Measurements from ENCODE around the gene GSTO2. TPM values are rescaled to one million over a fixed set of nuclear protein-coding genes. Genes with fewer than 3 reads are reported as not detected.

Gene GSTO2
- total and polyA plus RNA-seq, 2 of the 13 experiments (the other 11 are each of a cell fraction or from before 2014, with no cell fraction given) = 2.1 to 7.9 TPM

DNA sequence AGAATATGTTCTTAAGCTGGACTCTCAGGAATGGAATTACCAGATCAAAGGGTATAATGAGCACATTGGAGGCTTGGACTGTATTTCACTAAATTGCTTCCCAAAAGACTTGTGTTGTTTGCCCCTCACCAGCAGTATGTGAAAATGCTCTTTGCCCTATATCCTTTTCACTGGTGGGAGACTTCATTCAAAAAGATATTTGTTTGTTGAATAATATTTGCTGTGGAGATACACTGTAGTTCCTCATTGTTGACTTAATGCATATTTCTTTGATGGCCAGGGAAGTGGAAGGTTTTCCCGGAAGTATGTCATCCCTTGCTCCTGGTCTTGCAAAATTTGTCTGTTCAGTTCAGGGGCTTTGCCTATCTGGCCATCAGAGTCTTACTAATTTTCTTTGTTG, 19.4 kb downstream of the GSTO2 start (continued):
- TF ChIP-seq, protein P1, sequence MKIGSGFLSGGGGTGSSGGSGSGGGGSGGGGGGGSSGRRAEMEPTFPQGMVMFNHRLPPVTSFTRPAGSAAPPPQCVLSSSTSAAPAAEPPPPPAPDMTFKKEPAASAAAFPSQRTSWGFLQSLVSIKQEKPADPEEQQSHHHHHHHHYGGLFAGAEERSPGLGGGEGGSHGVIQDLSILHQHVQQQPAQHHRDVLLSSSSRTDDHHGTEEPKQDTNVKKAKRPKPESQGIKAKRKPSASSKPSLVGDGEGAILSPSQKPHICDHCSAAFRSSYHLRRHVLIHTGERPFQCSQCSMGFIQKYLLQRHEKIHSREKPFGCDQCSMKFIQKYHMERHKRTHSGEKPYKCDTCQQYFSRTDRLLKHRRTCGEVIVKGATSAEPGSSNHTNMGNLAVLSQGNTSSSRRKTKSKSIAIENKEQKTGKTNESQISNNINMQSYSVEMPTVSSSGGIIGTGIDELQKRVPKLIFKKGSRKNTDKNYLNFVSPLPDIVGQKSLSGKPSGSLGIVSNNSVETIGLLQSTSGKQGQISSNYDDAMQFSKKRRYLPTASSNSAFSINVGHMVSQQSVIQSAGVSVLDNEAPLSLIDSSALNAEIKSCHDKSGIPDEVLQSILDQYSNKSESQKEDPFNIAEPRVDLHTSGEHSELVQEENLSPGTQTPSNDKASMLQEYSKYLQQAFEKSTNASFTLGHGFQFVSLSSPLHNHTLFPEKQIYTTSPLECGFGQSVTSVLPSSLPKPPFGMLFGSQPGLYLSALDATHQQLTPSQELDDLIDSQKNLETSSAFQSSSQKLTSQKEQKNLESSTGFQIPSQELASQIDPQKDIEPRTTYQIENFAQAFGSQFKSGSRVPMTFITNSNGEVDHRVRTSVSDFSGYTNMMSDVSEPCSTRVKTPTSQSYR (CRISPR knock-in tag; IDR thresholded peaks at IDR 0.05; ENCODE audit: borderline replicate concordance) = peak; percentile 11; the same call in 1 of the 2 replicates
- TF ChIP-seq CC2D1A (CRISPR knock-in tag; IDR thresholded peaks at IDR 0.05) = no peak
- TF ChIP-seq ZNF331 (CRISPR knock-in tag; IDR thresholded peaks at IDR 0.05) = no peak
- TF ChIP-seq NFRKB (IDR thresholded peaks at IDR 0.05) = no peak
- TF ChIP-seq SAFB2 (CRISPR knock-in tag; IDR thresholded peaks at IDR 0.05; ENCODE audit: borderline replicate concordance, low read depth) = no peak
- peak; percentile 97 for TF ChIP-seq TEAD3 (CRISPR knock-in tag; optimal IDR thresholded peaks at IDR 0.05; ENCODE audit: borderline replicate concordance)
- peak; percentile 75; the same call in 1 of the 2 replicates for TF ChIP-seq ATF1 (CRISPR knock-in tag; IDR thresholded peaks at IDR 0.05)
- TF ChIP-seq ZNF24 (IDR thresholded peaks at IDR 0.05) = no peak; the same call in 1 of the 2 replicates
- TF ChIP-seq, protein P2, sequence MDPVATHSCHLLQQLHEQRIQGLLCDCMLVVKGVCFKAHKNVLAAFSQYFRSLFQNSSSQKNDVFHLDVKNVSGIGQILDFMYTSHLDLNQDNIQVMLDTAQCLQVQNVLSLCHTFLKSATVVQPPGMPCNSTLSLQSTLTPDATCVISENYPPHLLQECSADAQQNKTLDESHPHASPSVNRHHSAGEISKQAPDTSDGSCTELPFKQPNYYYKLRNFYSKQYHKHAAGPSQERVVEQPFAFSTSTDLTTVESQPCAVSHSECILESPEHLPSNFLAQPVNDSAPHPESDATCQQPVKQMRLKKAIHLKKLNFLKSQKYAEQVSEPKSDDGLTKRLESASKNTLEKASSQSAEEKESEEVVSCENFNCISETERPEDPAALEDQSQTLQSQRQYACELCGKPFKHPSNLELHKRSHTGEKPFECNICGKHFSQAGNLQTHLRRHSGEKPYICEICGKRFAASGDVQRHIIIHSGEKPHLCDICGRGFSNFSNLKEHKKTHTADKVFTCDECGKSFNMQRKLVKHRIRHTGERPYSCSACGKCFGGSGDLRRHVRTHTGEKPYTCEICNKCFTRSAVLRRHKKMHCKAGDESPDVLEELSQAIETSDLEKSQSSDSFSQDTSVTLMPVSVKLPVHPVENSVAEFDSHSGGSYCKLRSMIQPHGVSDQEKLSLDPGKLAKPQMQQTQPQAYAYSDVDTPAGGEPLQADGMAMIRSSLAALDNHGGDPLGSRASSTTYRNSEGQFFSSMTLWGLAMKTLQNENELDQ (CRISPR knock-in tag; IDR thresholded peaks at IDR 0.05; ENCODE audit: borderline replicate concordance) = no peak
- TF ChIP-seq NR3C1 (CRISPR knock-in tag; IDR thresholded peaks at IDR 0.05) = no peak
- TF ChIP-seq TCF12 (IDR thresholded peaks at IDR 0.05) = no peak
- TF ChIP-seq TCF12 (CRISPR knock-in tag; IDR thresholded peaks at IDR 0.05) = 0 out of 2 replicates have a peak, but pooled peaks have one; percentile 54
- no peak for TF ChIP-seq JUND (CRISPR knock-in tag; IDR thresholded peaks at IDR 0.05)
- TF ChIP-seq MAF1 (CRISPR knock-in tag; IDR thresholded peaks at IDR 0.05; ENCODE audit: borderline replicate concordance) = no peak
- TF ChIP-seq NR2F1 (CRISPR knock-in tag; IDR thresholded peaks at IDR 0.05) = no peak
- peak; percentile 98 for TF ChIP-seq ETV5 (CRISPR knock-in tag; IDR thresholded peaks at IDR 0.05; ENCODE audit: borderline replicate concordance)
- TF ChIP-seq ZNF83 (CRISPR knock-in tag; IDR thresholded peaks at IDR 0.05; ENCODE audit: borderline replicate concordance) = no peak
- TF ChIP-seq, protein P3, sequence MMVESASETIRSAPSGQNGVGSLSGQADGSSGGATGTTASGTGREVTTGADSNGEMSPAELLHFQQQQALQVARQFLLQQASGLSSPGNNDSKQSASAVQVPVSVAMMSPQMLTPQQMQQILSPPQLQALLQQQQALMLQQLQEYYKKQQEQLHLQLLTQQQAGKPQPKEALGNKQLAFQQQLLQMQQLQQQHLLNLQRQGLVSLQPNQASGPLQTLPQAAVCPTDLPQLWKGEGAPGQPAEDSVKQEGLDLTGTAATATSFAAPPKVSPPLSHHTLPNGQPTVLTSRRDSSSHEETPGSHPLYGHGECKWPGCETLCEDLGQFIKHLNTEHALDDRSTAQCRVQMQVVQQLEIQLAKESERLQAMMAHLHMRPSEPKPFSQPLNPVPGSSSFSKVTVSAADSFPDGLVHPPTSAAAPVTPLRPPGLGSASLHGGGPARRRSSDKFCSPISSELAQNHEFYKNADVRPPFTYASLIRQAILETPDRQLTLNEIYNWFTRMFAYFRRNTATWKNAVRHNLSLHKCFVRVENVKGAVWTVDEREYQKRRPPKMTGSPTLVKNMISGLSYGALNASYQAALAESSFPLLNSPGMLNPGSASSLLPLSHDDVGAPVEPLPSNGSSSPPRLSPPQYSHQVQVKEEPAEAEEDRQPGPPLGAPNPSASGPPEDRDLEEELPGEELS (CRISPR knock-in tag; IDR thresholded peaks at IDR 0.05) = peak; percentile 95
- TF ChIP-seq, protein P4, sequence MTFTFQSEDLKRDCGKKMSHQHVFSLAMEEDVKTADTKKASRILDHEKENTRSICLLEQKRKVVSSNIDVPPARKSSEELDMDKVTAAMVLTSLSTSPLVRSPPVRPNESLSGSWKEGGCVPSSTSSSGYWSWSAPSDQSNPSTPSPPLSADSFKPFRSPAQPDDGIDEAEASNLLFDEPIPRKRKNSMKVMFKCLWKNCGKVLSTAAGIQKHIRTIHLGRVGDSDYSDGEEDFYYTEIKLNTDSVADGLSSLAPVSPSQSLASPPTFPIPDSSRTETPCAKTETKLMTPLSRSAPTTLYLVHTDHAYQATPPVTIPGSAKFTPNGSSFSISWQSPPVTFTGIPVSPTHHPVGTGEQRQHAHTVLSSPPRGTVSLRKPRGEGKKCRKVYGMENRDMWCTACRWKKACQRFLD (CRISPR knock-in tag; IDR thresholded peaks at IDR 0.05; ENCODE audit: borderline replicate concordance) = no peak
- TF ChIP-seq CEBPG (CRISPR knock-in tag; IDR thresholded peaks at IDR 0.05) = peak; percentile 87
- no peak for TF ChIP-seq SSRP1 (CRISPR knock-in tag; IDR thresholded peaks at IDR 0.05)
- no peak for TF ChIP-seq CBX2 (IDR thresholded peaks at IDR 0.05; ENCODE audit: low read depth, low read length)
- no peak for TF ChIP-seq CBX2 (CRISPR knock-in tag; IDR thresholded peaks at IDR 0.05; ENCODE audit: low read depth)
- TF ChIP-seq MAZ (IDR thresholded peaks at IDR 0.05; ENCODE audit: borderline replicate concordance, low read depth, low read length) = no peak
- TF ChIP-seq MAZ (CRISPR knock-in tag; IDR thresholded peaks at IDR 0.05; ENCODE audit: low read depth) = no peak

Measured in HepG2 (cell line).